Mucosa of stomach (tissue), 1 donor: ENCODE measurements around the gene DNAH3.
"Not testable (repeated sequence)": the region's sequence is repeated elsewhere in the genome, so short reads cannot be mapped to it uniquely, and the experiment has no call there.

ENCODE experiments used
- H3K27me3 ChIP-seq: one replicate; pipeline ENCODE4 v1.7.0; 2013; ENCODE audit warnings: mild to moderate bottlenecking, low read length; ENCODE audit not compliant: control insufficient read depth, insufficient read depth
- H3K36me3 ChIP-seq: one replicate; pipeline ENCODE4 v1.7.0; 2013; ENCODE audit warnings: low read length; ENCODE audit not compliant: control insufficient read depth, insufficient read depth
- H3K4me1 ChIP-seq: one replicate; pipeline ENCODE4 v1.7.0; 2013; ENCODE audit warnings: mild to moderate bottlenecking, low read length; ENCODE audit not compliant: control insufficient read depth, insufficient read depth
- H3K4me3 ChIP-seq: one replicate; pipeline ENCODE4 v1.7.0; 2013; ENCODE audit warnings: low read length
- H3K9ac ChIP-seq: one replicate; pipeline ENCODE4 v1.7.0; 2013; ENCODE audit warnings: mild to moderate bottlenecking, low read length, moderate library complexity
- H3K9me3 ChIP-seq: one replicate; pipeline ENCODE4 v1.7.0; 2013; ENCODE audit warnings: mild to moderate bottlenecking, low read length, moderate library complexity; ENCODE audit not compliant: control insufficient read depth
- donor health status: Pancreatic carcinoma.

DNAH3 gene

DNA sequence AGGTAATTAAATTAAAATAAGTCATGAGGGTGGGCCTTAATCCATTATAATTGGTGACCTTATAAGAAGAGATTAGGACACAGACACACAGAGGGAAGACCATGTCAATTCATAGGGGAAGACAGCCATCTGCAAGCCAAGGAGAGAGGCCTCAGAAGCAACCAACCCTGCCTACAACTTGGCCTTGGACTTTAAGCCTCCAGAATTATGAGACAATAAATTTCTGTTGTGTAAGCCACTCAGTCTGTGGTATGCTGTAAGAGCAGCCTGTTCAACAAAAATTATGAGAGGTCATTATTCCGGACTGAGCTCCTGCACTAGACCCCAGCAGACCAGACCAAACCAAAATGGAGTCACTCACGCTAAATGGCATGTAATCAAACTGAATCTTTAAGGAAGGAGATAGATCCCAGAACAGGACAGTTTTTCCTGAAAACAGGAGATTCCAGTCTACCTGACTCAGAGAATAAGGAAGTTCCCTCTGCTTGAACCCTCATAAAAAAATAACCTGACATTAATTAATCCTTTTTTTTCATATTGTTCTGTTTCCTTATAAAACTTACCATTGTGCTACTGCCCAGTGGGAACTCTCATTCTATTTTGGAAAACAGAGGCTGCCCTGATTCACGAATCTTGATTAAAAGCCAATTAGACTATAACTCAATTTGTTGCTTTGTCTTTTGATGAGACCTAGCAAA lies 74.3 kb downstream of the DNAH3 start:
- Histone ChIP-seq H3K4me3 (no peak overlapping the region), H3K9ac (no peak overlapping the region), H3K9me3 (no peaks in the 10 kb centered on the region), H3K27me3 (no peaks in the 10 kb centered on the region), H3K36me3 (no peaks in the 10 kb centered on the region), H3K4me1 (no peaks in the 10 kb centered on the region)

DNA sequence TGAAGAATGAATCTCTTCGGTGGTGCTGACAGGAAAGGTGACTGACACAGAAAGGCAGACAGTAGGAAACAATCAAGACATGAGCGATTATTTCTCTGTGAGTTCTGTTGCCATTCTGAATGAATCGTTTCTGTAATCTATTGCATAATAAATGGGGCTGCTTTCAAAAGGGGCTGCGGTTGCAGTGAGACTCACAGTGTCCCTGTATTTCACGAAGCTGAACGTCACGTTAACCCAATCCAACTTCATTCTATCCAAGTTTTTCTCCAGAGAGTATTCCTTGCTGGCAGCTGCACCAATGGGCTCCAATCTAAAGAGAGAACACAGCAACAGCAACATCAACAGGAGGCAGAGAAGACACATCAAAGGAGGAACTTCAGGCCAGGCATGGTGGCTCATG lies 75.4 kb downstream of the DNAH3 start:
- Histone ChIP-seq H3K36me3 (no peaks in the 10 kb centered on the region), H3K9me3 (no peaks in the 10 kb centered on the region), H3K9ac (no peak overlapping the region), H3K4me1 (no peaks in the 10 kb centered on the region), H3K27me3 (no peaks in the 10 kb centered on the region), H3K4me3 (no peak overlapping the region)

DNA sequence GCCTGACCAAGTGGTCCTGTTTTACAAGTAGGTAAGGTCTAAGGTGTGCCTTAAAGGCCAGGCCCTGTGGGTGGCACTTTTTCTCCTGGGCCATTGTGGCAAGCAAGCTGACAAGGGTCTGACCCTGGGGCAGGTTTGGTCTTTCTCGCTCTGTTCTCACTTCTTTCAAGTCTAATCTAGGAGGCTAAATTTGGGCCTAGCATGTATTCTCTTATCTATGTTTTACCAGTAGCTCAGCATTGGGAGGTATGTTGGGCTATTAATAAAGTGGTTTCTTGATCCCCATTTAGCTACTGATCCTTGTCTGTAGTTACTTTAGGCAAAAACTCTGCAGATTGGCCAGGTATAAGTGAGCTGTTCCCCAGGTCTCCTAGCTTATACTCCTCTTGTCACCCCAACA lies 77.7 kb downstream of the DNAH3 start:
- H3K4me3 ChIP-seq = no peak overlapping the region
- no peaks in the 10 kb centered on the region for H3K27me3 ChIP-seq
- H3K4me1 ChIP-seq = no peaks in the 10 kb centered on the region
- no peaks in the 10 kb centered on the region for H3K36me3 ChIP-seq
- no peaks in the 10 kb centered on the region for H3K9me3 ChIP-seq
- H3K9ac ChIP-seq = no peak overlapping the region

DNA sequence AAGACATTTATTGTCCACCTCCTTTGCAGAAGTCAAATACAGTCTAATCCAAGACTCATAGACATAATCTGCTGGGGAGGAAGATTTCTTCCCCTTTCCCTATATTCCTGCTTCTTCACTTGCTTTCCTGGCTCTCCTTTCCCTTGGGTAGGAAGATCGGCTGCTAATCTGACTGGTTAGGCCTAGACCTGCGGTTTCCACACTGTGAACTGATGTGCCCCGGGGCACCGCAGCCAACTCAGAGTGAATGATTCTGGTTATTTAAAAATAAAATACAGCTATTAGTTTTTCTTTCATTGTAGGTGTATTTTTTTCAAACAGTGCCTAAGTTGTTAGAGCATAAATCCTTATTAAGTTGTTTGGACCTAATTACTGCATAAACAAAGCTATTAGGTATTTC lies 78.9 kb downstream of the DNAH3 start:
- Histone ChIP-seq H3K36me3 (no peaks in the 10 kb centered on the region), H3K4me1 (no peaks in the 10 kb centered on the region), H3K9me3 (no peaks in the 10 kb centered on the region), H3K9ac (no peak overlapping the region), H3K27me3 (no peaks in the 10 kb centered on the region), H3K4me3 (no peak overlapping the region)

DNA sequence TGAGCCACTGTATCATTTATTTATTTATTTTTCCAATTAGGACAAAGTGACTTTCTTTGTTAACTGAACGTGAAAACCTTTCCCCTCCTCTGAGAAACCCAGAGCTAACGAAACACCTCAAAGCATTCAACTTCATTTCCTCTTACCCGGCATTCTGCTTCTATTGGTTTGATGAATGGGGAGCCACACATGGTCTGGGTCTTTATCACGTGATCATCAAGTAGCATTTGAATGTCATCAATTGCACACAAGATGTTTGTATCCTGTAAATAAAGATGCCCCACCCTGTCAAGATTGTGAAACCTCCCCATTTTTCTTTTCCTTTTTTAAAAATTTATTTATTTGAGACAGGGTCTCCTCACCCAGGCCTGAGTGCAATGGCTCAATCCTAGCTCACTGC lies 80.1 kb downstream of the DNAH3 start:
- Histone ChIP-seq H3K4me3 (no peak overlapping the region), H3K36me3 (no peaks in the 10 kb centered on the region), H3K27me3 (no peaks in the 10 kb centered on the region), H3K9me3 (no peaks in the 10 kb centered on the region), H3K4me1 (no peaks in the 10 kb centered on the region), H3K9ac (no peak overlapping the region)

DNA sequence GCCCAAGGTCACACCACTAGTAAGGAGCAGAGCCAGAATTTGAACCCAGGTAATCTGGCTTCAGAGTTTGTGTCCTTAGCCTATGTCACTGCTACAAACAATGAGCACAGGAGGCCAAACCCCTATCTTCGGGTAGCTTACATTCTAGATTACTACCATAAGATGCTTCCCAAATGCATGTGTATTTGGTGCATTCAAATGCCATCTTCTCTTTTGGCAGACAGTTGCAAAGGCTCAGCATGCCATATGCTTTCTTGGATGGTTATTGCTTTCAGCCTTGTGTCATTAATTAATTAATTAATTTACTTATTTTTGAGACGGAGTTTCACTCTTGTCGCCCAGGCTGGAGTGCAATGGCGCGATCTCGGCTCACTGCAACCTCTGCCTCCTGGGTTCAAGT lies 80.7 kb downstream of the DNAH3 start:
- Histone ChIP-seq H3K36me3 (no peaks in the 10 kb centered on the region), H3K4me1 (no peaks in the 10 kb centered on the region)

DNA sequence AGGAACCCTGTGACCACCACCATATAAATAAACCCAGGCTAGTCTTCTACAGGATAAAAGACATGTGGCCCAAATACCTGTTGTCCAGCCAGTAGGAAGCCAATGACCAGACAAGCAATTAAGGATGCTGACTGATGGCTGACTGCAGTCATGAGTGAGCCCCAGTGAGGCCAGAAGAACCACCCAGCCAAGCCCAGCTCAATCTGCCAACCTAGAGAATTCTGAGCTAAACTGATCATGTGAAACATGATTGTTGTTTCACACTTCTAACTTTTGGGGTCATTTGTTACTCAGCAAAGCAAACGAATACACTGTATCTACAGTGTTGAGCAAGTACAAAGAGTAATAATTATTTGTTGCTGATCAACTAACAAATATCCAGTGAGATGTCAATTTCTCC lies 86.4 kb downstream of the DNAH3 start:
- Histone ChIP-seq H3K9ac (no peak overlapping the region), H3K36me3 (no peaks in the 10 kb centered on the region), H3K4me1 (no peaks in the 10 kb centered on the region), H3K27me3 (no peaks in the 10 kb centered on the region), H3K9me3 (no peaks in the 10 kb centered on the region), H3K4me3 (no peak overlapping the region)

More for the DNA sequence above, 80.7 kb downstream of the DNAH3 start:
- no peak overlapping the region for H3K4me3 ChIP-seq
- no peak overlapping the region for H3K9ac ChIP-seq
- H3K27me3 ChIP-seq = no peaks in the 10 kb centered on the region
- H3K9me3 ChIP-seq = no peaks in the 10 kb centered on the region

DNA sequence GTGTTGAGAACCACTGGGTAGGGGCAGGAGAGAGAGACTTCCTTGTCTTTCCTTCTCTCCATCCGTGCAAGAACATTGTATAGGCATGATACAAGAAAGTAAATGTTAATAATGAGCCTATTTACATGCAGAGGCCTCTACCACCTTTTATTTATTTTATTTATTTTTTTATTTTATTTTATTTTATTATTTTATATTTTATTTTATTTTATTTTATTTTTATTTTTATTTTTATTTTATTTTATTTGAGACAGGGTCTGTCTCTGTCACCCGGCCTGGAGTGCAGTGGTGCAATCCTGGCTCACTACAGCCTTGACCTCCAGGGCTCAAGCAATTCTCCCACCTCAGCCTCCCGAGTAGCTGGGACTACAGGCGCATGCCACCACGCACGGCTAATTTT lies 87.3 kb downstream of the DNAH3 start:
- not testable (repeated sequence) for H3K36me3 ChIP-seq, H3K9me3 ChIP-seq, H3K9ac ChIP-seq

DNA sequence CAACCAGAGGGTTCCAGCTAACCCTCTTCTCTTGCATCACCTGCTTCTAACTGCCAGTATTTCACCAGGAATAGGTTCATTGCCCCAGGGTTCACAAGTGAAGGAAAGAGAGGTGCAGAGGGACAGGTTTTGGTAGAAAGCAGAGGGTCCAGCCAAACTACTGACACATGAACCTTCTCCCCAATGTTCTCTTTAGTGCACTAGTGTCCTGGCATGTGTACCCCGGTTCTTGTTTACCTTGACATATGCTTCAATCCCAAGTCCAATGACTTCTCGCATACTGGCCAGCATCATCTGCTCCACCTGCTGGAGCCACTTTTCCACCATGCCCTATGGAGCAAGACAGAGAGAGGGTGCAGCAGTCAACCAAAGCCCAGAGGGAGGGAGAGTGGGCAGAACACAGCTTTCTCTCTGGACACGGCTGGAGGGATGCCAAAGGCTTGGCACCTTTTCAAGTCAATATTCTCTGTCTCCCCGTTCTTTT lies 90.6 kb downstream of the DNAH3 start:
- Histone ChIP-seq H3K36me3 (no peaks in the 10 kb centered on the region), H3K9me3 (no peaks in the 10 kb centered on the region), H3K4me1 (no peaks in the 10 kb centered on the region), H3K27me3 (no peaks in the 10 kb centered on the region), H3K9ac (no peak overlapping the region), H3K4me3 (no peak overlapping the region)

More for the DNA sequence above, 87.3 kb downstream of the DNAH3 start:
- H3K4me3 ChIP-seq, H3K4me1 ChIP-seq, H3K27me3 ChIP-seq: not testable (repeated sequence)

DNA sequence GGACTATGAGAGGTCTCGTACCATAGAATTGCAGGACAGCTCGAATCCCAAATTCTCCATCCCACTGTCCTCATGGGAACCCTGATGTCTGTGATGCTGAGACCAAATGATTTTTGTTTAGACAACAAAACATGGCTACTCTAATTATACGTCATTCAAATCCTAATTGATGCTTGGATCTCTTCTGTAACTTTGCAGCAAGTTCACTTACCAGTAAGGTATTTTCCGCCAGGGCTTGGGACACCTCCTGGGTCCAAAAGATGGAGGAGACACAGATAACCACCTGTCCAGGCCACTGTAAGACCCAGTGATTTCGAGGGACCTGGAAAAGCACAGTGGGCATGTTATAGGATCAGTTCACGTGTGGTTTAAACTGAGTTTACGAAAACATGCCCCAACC lies 92.8 kb downstream of the DNAH3 start:
- no peaks in the 10 kb centered on the region for H3K27me3 ChIP-seq
- no peak overlapping the region for H3K4me3 ChIP-seq
- no peaks in the 10 kb centered on the region for H3K9me3 ChIP-seq
- H3K9ac ChIP-seq = no peak overlapping the region
- H3K4me1 ChIP-seq = no peaks in the 10 kb centered on the region
- H3K36me3 ChIP-seq = no peaks in the 10 kb centered on the region

DNA sequence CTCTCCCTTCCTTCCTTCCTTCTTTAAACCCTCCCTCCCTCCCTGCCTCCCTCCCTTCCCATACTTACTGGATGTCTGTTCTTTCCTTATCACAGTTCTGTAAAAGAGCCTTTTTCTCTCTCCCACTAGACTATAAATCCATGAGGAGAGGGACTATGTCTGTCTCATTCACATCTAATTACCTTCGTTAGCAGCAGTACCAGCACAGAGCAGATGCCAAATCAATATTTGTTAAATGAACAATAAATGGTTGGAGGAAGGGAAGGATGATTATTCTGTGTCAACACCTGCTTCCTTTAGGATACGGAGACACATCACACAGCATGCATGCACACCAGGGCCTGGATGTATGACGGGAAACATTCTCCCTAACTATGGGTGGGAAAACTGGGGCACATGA lies 94.2 kb downstream of the DNAH3 start:
- Histone ChIP-seq H3K4me3 (no peak overlapping the region), H3K9ac (no peak overlapping the region), H3K36me3 (no peaks in the 10 kb centered on the region), H3K9me3 (no peaks in the 10 kb centered on the region), H3K27me3 (no peaks in the 10 kb centered on the region), H3K4me1 (no peaks in the 10 kb centered on the region)

DNA sequence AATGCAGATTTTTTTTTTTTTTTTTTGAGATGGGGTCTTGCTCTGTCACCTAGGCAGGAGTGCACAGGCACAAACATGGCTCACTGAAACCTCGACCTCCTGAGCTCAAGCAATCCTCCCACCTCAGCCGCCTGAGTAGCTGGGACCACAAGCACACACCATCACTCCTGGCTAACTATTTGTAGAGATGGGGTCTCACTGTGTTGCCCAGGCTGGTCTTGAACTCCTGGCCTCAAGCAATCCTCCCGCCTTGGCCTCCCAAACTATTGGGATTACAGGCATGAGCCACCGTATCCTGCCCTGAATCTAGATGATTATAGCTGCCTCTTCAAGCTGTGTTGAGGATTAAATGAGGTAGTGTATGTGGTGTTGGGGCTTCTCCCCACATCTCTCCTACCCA lies 94.9 kb downstream of the DNAH3 start:
- not testable (repeated sequence) for H3K9me3 ChIP-seq, H3K9ac ChIP-seq, H3K27me3 ChIP-seq, H3K36me3 ChIP-seq, H3K4me3 ChIP-seq, H3K4me1 ChIP-seq

DNA sequence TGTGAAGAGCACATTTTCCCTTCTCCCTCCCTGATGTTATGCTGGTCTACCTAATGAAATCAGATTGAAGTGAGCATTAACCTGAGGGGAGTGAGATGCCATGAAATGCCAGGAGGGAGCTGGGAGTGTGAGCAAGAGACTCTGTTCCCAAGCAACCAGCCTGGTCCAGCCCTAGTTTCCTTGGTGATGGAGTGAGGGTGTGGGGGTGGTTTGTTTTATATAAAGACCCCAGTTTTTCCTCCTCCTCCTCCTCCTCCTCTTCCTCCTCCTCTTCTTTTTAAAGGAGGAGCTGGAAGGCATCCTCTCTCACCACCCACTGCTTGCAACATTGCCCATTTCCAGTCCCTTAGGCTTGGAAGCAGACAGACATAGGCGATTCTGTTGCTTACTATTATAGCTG lies 97.1 kb downstream of the DNAH3 start:
- Histone ChIP-seq H3K9ac (no peak overlapping the region), H3K27me3 (no peaks in the 10 kb centered on the region), H3K4me3 (no peak overlapping the region), H3K4me1 (no peaks in the 10 kb centered on the region), H3K9me3 (no peaks in the 10 kb centered on the region), H3K36me3 (no peaks in the 10 kb centered on the region)
